T-helper 1 cell treated with Interleukin-12 subunit alpha and Interleukin-12 subunit beta and Interleukin-4 antibody, amounts not matched to agents 30 ng/mL and 1 ng/mL, for 36 hours (primary cell): ENCODE measurements around the gene SLC27A4. TPM values are rescaled to one million over a fixed set of nuclear protein-coding genes. Genes with fewer than 3 reads are reported as not detected.

Experiments
- intact Hi-C: fragments of 100-400 bp; cut with micrococcal nuclease; formaldehyde crosslinking; loops from one replicate; pipeline ENCODE4 v1.15.1; 2024
- total RNA-seq: library from RNA; stranded (reverse); gene quantifications from 2 replicates; pipeline ENCODE4 v1.2.3, GENCODE V29; 2022

Gene SLC27A4
- total RNA-seq, 1 donor from 2014 or later, result 25.3 TPM

DNA sequence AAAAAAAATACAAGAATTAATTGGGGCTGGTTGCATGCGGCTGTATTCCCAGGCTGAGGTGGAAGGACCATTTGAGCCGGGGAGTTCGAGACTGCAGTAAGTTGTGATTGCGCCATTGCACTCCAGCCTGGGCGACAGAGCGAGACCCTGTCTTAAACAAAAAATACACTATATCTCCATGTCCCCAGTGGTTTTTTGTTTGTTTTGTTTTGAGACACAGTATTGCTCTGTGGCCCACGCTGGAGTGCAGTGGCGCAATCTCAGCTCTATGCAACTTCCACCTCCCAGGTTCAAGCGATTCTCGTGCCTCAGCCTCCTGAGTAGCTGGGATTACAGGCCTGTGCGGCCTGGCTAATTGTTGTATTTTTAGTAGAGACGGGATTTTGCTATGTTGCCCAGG is 16.5 kb upstream of the SLC27A4 start:
- intact Hi-C loops, result loop anchor here (2.0 to 5.0 kb wide), 8 partner anchors 39 to 711 kb away; partner anchors contain the start of genes CIZ1, KYAT1, PTGES2 and SPOUT1

DNA sequence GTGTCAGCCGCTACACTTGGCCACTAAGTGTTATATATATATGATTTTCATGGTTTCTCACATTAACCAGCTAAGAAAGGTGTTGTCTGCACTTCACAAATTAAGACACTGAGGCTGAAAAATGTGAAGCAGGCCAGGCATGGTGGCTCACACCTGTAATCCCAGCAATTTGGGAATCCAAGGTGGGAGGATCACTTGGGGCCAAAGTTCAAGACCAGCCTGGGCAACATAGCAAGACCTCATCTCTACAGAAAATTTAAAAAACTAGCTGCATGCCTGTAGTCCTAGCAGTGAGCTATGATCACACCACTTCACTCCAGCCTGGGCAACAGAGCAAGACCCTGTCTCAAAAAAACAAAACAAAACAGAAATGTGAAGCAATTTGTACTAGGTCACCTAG is 15.9 kb upstream of the SLC27A4 start:
- intact Hi-C loops, result loop anchor here (5.0 kb wide), 1 partner anchor 503 kb away; the partner anchor contains the start of gene SPOUT1

GRCh38 chr9:128325629-128326028 is 14.7 kb upstream of the SLC27A4 start:
- intact Hi-C loops, result no loop called here

GRCh38 chr9:128333451-128333869 is 6.9 kb upstream of the SLC27A4 start:
- intact Hi-C loops, result no loop called here

GRCh38 chr9:128335161-128335560 is 5.2 kb upstream of the SLC27A4 start:
- intact Hi-C loops, result loop anchor here (5.0 kb wide), 1 partner anchor 1907 kb away; no protein-coding TSS in a partner anchor

DNA sequence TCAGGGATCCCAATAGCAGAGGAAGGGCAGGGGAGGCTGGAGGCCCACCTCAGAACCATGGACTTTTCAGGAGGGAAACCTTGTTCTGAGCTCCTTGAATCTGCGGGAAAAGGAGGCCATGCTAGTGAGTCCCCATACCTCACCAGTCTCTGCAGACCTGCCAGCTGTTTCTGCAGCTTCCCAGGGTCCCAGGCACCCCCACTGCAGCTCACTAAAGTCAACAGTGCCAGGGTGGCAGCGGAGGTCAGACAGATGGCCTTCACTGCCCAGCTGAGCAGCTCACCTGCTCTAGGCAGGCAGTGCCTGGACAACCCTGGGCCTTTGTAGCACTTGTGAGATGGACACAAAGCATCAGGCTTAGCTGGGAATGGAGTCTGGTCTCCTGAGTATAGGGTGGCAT is 4.4 kb upstream of the SLC27A4 start:
- intact Hi-C loops, result loop anchor here (5.0 kb wide), 1 partner anchor 1906 kb away; no protein-coding TSS in a partner anchor

GRCh38 chr9:128337936-128338335 is 2.4 kb upstream of the SLC27A4 start:
- intact Hi-C loops, result loop anchor here (5.0 kb wide), 1 partner anchor 1904 kb away; no protein-coding TSS in a partner anchor

DNA sequence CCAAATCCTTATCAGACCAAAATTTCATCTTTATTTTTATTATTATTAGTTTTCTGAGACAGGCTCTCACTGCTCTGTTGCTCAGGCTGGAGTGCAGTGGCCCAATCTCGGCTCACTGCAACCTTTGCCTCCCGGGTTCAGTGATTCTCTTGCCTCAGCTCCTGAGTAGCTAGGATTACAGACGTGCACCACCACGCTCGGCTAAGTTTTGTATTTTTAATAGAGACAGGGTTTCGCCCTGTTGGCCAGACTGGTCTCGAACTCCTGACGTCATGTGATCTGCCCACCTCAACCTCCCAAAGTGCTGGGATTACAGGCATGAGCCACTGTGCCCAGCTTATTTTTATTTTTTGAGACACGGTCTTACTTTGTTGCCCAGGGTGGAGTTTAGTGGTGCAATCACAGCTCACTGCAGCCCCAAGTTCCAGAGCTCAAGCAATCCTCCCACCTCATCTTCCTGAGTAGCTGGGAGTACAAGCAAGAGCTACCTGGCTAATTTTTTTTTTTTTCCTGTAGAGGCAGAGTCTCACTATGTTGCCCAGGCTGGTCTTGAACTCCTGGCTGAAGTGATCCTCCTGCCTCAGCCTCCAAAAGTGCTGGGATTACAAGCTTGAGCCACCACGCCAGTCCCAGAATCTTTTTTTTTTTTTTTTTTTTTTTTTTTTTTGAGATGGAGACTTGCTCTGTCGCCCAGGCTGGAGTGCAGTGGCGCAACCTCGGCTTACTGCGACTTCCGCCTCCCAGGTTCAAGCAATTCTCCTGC is 1.3 kb upstream of the SLC27A4 start:
- intact Hi-C loops, result loop anchor here (5.0 kb wide), 1 partner anchor 1903 kb away; no protein-coding TSS in a partner anchor

DNA sequence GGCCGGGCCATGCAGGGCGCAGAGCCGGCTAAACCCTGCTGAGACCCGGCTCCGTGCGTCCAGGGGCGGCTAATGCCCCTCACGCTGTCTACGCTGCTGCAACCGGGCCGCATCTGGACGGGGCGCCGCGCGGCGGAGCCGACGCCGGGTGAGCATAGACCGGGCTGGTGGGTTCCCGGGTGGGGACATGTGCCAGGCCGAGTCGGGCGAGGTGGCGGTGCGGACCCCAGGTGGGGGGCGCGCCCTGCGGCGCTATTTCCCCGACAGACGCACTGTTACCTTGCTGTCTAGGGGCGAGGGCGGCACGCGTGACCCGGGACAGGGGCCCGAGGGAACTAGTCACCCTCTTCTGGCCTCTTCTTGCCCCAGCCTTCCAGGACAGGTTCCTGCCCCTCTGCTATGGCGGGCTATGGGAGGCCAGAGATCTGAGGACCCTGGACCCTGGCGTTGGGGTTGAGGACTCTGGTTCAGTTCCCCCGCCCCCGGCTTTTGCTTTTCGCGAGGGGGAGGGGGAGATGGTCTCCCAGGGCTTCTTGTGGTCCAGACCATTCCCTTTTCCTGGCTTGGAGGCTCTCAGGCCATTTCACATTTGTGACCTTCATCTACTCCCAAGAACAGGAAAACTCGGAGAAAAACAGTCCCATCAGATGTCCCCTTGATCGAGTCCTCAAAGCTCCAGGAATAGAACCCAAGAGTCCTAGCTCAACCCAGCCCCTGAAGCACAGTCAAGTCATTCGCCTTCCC is 536 bp downstream of the SLC27A4 start:
- intact Hi-C loops, result loop anchor here (1.0 to 5.0 kb wide), 12 partner anchors 19 to 688 kb away; partner anchors contain the start of genes CIZ1, COQ4, GOLGA2 and ODF2

DNA sequence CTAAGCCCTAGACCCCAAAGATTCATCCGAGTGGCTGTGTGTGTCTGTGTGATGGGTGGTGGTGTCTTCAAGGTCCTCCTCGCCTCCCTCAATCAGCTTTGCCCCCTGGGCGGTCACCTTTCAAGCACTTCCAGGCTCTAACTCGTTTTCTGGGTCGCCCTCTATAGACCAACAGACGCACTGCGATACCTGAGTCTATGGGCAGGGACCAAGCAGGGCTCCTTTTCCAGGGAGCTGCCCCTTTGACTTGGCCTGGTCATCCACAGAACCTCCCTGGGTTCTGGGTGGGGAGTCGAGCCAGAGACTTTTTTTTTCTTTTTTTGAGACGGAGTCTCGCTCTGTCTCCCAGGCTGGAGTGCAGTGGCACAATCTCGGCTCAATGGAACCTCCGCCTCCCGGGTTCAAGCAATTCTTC is 1.1 kb downstream of the SLC27A4 start:
- intact Hi-C loops, result loop anchor here (1.0 to 5.0 kb wide), 8 partner anchors 19 to 687 kb away; partner anchors contain the start of genes COQ4, PTGES2, SH3GLB2 and TRUB2

DNA sequence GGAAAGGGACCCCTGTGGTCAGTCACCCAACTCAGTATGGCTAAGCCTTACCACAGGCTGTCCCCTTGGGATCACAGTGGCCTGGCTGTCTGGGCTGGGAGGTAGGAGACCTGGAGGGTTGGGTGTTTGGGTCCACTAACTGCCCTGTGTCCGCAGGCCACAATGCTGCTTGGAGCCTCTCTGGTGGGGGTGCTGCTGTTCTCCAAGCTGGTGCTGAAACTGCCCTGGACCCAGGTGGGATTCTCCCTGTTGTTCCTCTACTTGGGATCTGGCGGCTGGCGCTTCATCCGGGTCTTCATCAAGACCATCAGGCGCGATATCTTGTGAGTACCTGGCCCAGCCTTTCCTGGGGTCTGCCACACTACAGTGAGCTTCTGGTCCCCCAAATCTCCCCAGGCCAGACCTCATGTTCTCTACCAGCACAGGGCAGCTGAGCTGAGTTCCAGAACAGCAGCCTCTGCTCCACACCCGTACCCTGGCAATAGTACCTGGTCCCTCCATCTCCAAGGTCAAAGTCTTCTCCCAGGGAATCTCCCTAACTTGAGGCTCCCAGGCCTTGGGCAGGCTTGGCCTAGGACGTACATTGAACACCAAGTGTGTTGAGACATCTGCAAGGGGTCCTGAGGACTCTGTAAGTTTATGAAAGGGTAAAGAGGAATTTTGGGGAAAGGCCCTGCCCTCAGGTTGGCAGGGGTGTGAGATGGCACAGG is 2.8 kb downstream of the SLC27A4 start:
- intact Hi-C loops, result loop anchor here (5.0 kb wide), 1 partner anchor 216 kb away; the partner anchor contains the start of gene PTGES2

DNA sequence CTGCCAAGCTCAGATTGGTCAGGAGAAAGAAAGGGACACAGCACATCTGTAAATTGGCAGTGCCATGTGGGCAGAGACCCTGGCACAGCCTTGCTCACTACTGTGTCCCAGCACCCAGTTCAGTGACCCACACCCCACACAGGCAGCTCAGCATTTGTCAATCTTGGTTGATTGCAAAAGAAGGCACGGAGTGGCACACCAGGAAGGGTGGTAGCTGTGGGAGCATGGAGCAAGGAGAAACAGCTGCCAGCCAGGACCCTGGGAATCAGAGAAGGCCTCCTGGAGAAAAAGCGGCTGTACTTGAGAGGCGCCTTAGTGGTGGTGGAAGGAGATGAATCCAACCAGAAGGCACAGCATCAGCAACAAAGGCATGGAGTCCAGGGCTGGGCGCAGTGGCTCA is 3.5 kb downstream of the SLC27A4 start:
- intact Hi-C loops, result loop anchor here (5.0 kb wide), 1 partner anchor 217 kb away; the partner anchor contains the start of gene PTGES2

GRCh38 chr9:128344931-128345605 is 4.7 kb downstream of the SLC27A4 start:
- intact Hi-C loops, result loop anchor here (5.0 kb wide), 1 partner anchor 218 kb away; the partner anchor contains the start of gene PTGES2

DNA sequence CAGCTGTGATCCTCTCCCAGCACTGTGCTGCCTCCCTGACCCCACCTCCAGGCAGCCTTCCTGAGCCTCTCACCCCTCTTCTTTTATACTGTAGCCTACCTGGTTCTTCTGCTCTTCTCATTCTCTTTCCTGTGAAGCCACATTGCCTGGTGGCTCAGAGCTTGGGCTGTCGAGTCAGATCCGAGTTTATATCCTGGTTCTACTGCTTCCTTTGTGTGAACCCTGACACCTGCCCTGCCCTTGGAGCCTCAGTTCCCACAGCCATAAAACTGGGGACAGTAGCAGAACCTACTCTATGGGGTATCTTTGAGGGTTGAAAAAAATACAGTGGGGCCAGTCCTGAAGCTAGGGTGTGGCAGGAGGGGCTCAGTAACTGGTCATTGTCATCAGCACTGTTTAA is 8.8 kb downstream of the SLC27A4 start:
- intact Hi-C loops, result no loop called here

DNA sequence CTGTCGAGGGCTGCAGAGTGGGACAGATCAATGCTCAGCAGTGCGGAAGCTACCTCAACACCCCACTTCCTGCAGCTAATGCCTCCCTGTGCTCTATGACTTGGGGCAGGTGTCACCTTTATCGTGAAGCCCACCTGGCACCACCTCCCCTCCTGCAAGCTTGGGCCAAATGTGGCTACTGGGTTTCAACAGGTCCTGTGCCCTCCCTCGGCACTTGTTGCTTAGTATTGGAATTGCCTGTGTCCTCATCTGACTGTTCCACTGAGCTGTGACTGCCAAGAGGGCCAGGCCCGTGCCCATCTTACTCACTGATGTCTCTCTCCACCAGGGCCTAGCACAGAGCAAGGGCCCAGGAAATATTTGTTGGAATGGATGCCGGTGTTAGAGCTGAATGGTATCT is 9.4 kb downstream of the SLC27A4 start:
- intact Hi-C loops, result no loop called here

DNA sequence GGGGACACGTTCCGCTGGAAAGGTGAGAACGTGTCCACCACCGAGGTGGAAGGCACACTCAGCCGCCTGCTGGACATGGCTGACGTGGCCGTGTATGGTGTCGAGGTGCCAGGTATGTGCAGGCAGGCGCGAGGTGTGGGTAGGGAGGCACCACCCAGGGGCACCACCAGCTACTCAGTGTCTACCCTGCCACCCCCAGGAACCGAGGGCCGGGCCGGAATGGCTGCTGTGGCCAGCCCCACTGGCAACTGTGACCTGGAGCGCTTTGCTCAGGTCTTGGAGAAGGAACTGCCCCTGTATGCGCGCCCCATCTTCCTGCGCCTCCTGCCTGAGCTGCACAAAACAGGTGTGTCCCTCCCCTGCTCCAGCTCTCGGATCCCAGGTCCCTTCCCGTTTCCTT is 15.1 kb downstream of the SLC27A4 start:
- intact Hi-C loops, result no loop called here

- intact Hi-C loops, result no loop called here
These were observed 17.8 kb downstream of the SLC27A4 start for GRCh38 chr9:128358090-128358489.

- intact Hi-C loops, result no loop called here
These were observed 18.5 kb downstream of the SLC27A4 start for GRCh38 chr9:128358861-128359260.

DNA sequence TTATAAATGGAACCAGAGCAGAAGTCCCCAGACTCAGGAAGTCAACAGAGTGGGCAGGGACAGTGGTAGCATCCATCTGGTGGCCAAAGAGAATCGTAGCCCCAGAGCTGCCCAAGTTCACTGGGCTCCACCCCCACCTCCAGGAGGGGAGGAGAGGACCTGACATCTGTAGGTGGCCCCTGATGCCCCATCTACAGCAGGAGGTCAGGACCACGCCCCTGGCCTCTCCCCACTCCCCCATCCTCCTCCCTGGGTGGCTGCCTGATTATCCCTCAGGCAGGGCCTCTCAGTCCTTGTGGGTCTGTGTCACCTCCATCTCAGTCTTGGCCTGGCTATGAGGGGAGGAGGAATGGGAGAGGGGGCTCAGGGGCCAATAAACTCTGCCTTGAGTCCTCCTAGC is 20.5 kb downstream of the SLC27A4 start:
- intact Hi-C loops, result loop anchor here (5.0 kb wide), 1 partner anchor 76 kb away; no protein-coding TSS in a partner anchor

- intact Hi-C loops, result loop anchor here (5.0 kb wide), 1 partner anchor 76 kb away; no protein-coding TSS in a partner anchor
These were observed 21.1 kb downstream of the SLC27A4 start for GRCh38 chr9:128361296-128361985.
